Calu3 (cell line): ENCODE data around the gene CXCL5. TPM values are rescaled to one million over a fixed set of nuclear protein-coding genes. Genes with fewer than 3 reads are reported as not detected.

Experiments used
- BruUV-seq: library from RNA; stranded (reverse); fragments of 400-500 nt; replicated peaks from 2 replicates; lab custom pipeline; 2021; lab: Mats Ljungman, UMichigan
- CTCF ChIA-PET: fragments of 300-600 bp; sonication (Branson Sonifier 250); formaldehyde crosslinking; loops from one replicate; lab custom pipeline; 2022; ENCODE audit warnings: antibody characterized with exemption; lab: Charles Lee
- DNase-seq: peaks from one replicate; pipeline ENCODE4 v3.0.0; 2022
- H3K27ac Mint-ChIP-seq: one replicate; pipeline ENCODE4 v1.8.0; 2022; ENCODE audit warnings: mixed read lengths; ENCODE audit not compliant: unreplicated experiment
- H3K27me3 Mint-ChIP-seq: one replicate; pipeline ENCODE4 v1.8.0; 2022; ENCODE audit warnings: mixed read lengths; ENCODE audit not compliant: unreplicated experiment
- H3K36me3 Mint-ChIP-seq: one replicate; pipeline ENCODE4 v1.8.0; 2022; ENCODE audit warnings: mild to moderate bottlenecking, moderate library complexity, mixed read lengths; ENCODE audit not compliant: insufficient read depth, unreplicated experiment
- H3K4me1 Mint-ChIP-seq: one replicate; pipeline ENCODE4 v1.8.0; 2022; ENCODE audit warnings: mild to moderate bottlenecking, low read depth, mixed read lengths; ENCODE audit not compliant: unreplicated experiment
- H3K4me3 Mint-ChIP-seq: one replicate; pipeline ENCODE4 v1.8.0; 2022; ENCODE audit warnings: mild to moderate bottlenecking, low read depth, moderate library complexity, mixed read lengths; ENCODE audit not compliant: unreplicated experiment
- H3K9me3 Mint-ChIP-seq: one replicate; pipeline ENCODE4 v1.8.0; 2022; ENCODE audit warnings: low read depth, mixed read lengths; ENCODE audit not compliant: unreplicated experiment
- intact Hi-C: fragments of 100-400 bp; cut with micrococcal nuclease; formaldehyde crosslinking; loops from one replicate; pipeline ENCODE4 v1.10.0; 2022; ENCODE audit not compliant: unreplicated experiment
- total RNA-seq: library from RNA; stranded (reverse); gene quantifications from 2 replicates; pipeline ENCODE4 v1.2.3, GENCODE V29; 2022
- TF ChIP-seq, protein P1 (sequence below): fragments of 200-600 bp; IDR thresholded peaks from one replicate; pipeline ENCODE4 v1.8.0; 2022; ENCODE audit warnings: antibody characterized with exemption; ENCODE audit not compliant: unreplicated experiment

The CXCL5 gene
- total RNA-seq, 1 experiment from 2014 or later: 1,906 TPM

DNA sequence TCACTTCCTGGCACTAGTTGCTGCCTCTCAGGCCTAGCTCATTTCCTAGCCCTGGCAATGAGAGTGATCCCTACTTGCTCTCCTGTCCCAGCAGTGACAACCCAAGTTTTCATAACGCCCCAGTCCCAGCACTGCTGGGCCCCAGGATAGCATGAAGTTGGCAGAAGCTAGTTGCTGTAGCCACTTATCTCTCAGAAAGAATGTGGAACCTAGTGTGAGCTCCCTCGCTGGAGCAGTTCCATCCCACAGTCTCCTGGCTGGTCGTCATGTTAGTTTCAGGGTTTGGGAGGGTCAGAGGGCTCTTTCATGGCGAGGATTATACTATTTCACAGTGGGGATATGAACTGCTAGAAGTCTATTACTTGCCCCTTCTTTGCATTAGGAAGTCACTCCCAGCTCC is 21.8 kb downstream of the CXCL5 start:
- TF ChIP-seq, protein P1, sequence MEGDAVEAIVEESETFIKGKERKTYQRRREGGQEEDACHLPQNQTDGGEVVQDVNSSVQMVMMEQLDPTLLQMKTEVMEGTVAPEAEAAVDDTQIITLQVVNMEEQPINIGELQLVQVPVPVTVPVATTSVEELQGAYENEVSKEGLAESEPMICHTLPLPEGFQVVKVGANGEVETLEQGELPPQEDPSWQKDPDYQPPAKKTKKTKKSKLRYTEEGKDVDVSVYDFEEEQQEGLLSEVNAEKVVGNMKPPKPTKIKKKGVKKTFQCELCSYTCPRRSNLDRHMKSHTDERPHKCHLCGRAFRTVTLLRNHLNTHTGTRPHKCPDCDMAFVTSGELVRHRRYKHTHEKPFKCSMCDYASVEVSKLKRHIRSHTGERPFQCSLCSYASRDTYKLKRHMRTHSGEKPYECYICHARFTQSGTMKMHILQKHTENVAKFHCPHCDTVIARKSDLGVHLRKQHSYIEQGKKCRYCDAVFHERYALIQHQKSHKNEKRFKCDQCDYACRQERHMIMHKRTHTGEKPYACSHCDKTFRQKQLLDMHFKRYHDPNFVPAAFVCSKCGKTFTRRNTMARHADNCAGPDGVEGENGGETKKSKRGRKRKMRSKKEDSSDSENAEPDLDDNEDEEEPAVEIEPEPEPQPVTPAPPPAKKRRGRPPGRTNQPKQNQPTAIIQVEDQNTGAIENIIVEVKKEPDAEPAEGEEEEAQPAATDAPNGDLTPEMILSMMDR: no peak
- intact Hi-C loops: no loop called here
- no peak overlapping the region for H3K4me3 Mint-ChIP-seq
- BruUV-seq: no TSS peak
- no peaks in the 10 kb centered on the region for H3K36me3 Mint-ChIP-seq
- no peaks in the 10 kb centered on the region for H3K27me3 Mint-ChIP-seq
- H3K27ac Mint-ChIP-seq: no peak overlapping the region
- H3K4me1 Mint-ChIP-seq: peaks cover 11% of the 10 kb centered on the region
- CTCF ChIA-PET: interaction anchor here (1.0 kb wide), 1 partner anchor 17 kb away, joined by 3 read pairs; no protein-coding TSS in a partner anchor
- no peaks in the 10 kb centered on the region for H3K9me3 Mint-ChIP-seq
- no peak for DNase-seq

DNA sequence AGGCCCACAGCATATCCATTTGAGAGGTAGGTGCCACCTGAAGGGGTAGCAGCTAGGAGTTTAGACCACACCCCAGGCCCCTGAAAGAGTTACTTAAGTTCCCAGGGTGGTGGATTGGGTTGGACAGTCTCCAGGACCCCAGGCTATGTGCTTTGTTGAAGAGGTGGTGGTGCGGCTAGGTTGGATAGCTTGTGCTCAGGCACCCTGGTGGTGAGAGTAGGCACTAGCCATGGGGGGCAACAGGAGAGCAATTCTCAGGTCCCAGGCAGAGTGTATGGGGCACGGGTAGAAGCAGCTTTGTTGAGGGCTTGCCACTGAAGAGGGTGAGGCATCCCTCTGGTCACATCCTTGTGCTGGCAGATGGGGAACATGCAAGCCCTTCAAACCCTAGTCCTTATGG is 22.3 kb downstream of the CXCL5 start:
- intact Hi-C loops: no loop called here
- Mint-ChIP-seq H3K27me3 (no peaks in the 10 kb centered on the region), H3K4me1 (peaks cover 9% of the 10 kb centered on the region), H3K27ac (no peak overlapping the region), H3K9me3 (peaks cover 2% of the 10 kb centered on the region), H3K4me3 (no peak overlapping the region), H3K36me3 (no peaks in the 10 kb centered on the region)
- BruUV-seq: no TSS peak
- no peak for DNase-seq
- CTCF ChIA-PET: interaction anchor here (1.0 kb wide), 1 partner anchor 17 kb away, joined by 3 read pairs; no protein-coding TSS in a partner anchor
- TF ChIP-seq, protein P1: no peak

DNA sequence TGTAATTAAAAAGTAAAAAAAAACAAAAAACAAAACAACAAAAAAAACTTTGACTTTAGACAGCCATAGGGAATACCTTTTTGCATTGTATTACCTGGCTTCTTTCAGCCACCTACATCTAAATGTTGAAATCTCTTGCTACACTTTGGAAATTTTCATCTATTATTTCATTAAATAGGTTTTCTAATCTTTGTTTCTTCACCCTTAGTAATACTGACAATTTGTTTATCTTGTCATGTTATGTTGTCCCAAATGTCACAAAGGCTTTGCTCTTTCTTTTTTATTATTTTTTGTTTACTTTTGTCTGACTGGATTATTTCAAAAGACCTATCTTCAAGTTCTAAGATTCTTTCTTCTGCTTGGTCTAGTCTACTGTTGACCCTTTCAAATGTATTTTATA is 24.1 kb downstream of the CXCL5 start:
- intact Hi-C loops: no loop called here
- H3K9me3 Mint-ChIP-seq: peaks cover 2% of the 10 kb centered on the region
- peaks cover 6% of the 10 kb centered on the region for H3K4me1 Mint-ChIP-seq
- no peaks in the 10 kb centered on the region for H3K36me3 Mint-ChIP-seq
- no peak overlapping the region for H3K27ac Mint-ChIP-seq
- no TSS peak for BruUV-seq
- no peaks in the 10 kb centered on the region for H3K27me3 Mint-ChIP-seq
- DNase-seq: no peak
- TF ChIP-seq, protein P1: no peak
- no peak overlapping the region for H3K4me3 Mint-ChIP-seq
- CTCF ChIA-PET: no interaction called here

DNA sequence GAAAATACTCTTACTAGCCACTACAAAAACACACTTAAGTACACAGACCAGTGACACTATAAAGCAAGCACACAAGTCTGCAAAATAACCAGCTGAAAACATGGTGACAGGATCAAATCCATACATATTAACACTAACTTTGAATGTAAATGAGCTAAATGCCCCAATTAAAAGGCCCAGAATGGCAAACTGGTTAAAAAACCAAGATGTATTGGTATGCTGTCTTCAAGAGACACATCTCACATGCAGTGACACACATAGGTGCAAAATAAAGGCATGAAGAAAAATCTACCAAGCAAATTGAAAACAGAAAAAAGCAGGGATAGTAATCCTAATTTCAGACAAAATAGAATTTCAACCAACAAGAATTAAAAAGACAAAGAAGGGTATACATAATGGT is 27.5 kb downstream of the CXCL5 start:
- no peak overlapping the region for H3K4me3 Mint-ChIP-seq
- DNase-seq: no peak
- TF ChIP-seq, protein P1: no peak
- H3K27ac Mint-ChIP-seq: no peak overlapping the region
- CTCF ChIA-PET: no interaction called here
- intact Hi-C loops: no loop called here
- peaks cover 2% of the 10 kb centered on the region for H3K9me3 Mint-ChIP-seq
- no peaks in the 10 kb centered on the region for H3K36me3 Mint-ChIP-seq
- no TSS peak for BruUV-seq
- no peaks in the 10 kb centered on the region for H3K4me1 Mint-ChIP-seq
- H3K27me3 Mint-ChIP-seq: no peaks in the 10 kb centered on the region
